GM12892 (cell line): ENCODE results near the gene AKTIP. TPM values are rescaled to one million over a fixed set of nuclear protein-coding genes. Genes with fewer than 3 reads are reported as not detected.
"Not testable (repeated sequence)": the region's sequence is repeated elsewhere in the genome, so short reads cannot be mapped to it uniquely, and the experiment has no call there.

Experiments
- DNase-seq: peaks from one replicate; pipeline ENCODE4 v3.0.0; 2011; ENCODE audit not compliant: insufficient read length
- FAIRE-seq: peaks from 2 replicates; lab custom pipeline; 2011; peaks lifted over from hg19 to GRCh38; lab: Jason Lieb, UNC
- POLR2A ChIP-seq: IDR thresholded peaks from 2 replicates; pipeline ENCODE4 v1.6.1; 2011; ENCODE audit warnings: low read depth, low read length, control low read depth
- POLR2AphosphoS5 ChIP-seq: IDR thresholded peaks from 2 replicates; pipeline ENCODE4 v1.6.1; 2011; ENCODE audit warnings: low read depth, low read length, control low read depth
- TAF1 ChIP-seq: IDR thresholded peaks from 2 replicates; pipeline ENCODE4 v1.6.1; 2011; ENCODE audit warnings: low read depth, mild to moderate bottlenecking, control low read depth, low read length, borderline replicate concordance
- polyA plus RNA-seq: library from polyadenylated mRNA; unstranded; fragments of >200 nt; gene quantifications from one replicate; pipeline ENCODE4 v1.2.1, GENCODE V29; 2012; ENCODE audit warnings: missing spikeins, inconsistent platforms; ENCODE audit not compliant: missing spikeins

Gene AKTIP
- 17.8 TPM for polyA plus RNA-seq

DNA sequence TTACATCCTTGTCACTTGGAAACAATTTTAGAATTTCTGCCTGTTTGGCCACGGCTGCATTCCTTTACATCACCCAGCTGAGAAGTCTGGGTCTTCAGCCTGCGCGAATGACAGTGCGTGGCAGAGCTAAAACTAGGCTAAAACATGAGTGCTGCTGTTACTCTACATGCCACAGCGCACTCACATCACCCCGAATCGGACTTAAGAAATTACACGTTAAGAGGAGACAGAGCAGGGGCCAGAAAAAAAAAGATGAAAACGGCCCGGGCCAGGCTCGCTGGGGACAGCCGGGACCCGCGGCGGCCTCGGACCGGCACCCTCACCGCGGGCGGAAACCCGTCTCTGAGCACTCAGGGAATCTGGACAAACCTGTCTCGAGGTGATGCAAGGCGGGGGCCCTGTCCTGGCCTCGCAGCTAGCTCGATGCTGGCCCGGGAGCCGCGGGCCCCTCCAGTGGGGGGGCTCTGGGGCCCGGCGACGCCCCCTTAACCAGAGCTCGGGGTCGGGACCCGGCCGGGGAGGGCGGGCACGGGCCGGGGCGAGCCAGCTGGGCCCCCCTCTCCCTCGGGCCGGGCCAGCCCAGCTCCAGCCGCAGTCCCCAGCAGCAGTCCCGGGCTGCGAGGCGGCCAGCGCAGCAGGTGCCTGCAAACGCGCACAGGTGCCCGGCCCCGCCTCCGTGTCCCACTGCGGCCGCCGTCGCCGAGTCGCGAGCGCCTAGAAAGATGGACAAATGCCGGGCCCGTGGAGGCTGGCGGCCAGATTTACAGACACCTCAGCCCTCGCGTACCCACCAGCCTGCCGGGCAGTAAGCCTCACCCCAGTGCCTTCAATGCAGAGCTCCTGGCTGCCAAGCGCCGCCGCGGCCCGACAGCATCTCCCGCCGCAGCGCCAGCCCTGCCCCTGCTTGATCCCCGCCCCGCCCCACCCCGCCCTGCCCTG lies at the start of gene AKTIP:
AKTIP (minus strand) TSS at position 879 of the 939 bp plus-strand sequence. CDS start 2,950 bp downstream, outside the sequence.
- DNase-seq (no peak), FAIRE-seq (no peak)
- no peak for TF ChIP-seq TAF1
- no peak for TF ChIP-seq POLR2A
- no peak for TF ChIP-seq POLR2AphosphoS5

DNA sequence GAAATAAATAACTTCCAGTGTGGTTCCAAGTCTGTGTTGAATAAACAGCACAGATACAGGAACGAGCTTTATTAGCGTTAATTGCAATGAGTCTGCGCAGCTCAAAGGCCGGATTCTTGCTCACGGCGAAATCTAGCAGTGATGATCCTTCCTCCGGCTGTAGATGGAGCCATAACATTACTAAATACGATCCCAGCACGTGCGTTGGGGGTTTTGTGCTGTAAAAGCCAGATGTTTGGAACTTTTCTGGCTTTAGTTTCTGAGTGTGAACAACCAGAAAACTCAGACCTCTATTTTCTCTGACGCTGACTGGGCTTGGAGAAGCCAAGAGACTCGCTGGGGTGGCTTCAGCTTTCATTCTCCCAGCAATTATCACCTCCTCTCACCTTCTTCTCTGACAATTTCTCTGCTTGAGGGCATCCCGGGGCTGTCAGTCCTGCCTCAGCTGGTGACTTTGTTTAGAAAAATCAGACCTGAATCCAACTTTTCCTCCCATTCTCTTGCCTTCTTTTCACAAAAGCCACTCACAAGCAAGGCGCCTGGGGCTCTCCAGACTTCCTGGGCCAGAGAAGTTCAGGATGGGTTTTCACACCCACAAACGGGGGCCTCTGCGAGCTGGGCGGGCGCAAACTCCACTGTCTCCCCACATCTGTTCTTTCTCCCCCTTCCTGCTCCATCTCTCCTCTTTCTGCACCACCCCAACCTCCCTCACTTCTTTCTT lies 47.1 kb upstream of the AKTIP start:
- DNase-seq, result peak; percentile 42
- FAIRE-seq, result peak; percentile 96
- TF ChIP-seq POLR2A (no peak), TAF1 (no peak), POLR2AphosphoS5 (no peak)

DNA sequence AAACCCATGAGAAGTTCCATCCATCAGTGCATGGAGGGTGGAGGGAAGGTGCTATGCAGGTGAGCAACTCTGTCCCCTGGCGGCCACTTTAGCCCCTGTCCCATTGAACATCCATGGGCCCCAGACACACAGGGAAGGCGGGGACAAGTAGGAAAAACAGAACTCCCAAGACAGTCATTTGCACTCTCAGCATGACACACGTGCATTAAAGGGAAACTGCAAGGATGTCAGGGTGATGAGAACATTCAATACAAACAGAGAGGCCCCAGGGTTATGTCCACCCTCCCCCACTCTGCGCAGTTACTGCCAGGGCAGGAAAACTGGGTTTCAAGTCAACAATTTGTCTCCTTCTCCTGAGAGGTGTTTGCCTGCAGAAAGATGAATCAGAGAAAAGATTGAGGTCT lies 44.0 kb upstream of the AKTIP start:
- peak; percentile 44 for FAIRE-seq
- no peak for DNase-seq
- TF ChIP-seq POLR2AphosphoS5 (no peak), TAF1 (no peak), POLR2A (no peak)

DNA sequence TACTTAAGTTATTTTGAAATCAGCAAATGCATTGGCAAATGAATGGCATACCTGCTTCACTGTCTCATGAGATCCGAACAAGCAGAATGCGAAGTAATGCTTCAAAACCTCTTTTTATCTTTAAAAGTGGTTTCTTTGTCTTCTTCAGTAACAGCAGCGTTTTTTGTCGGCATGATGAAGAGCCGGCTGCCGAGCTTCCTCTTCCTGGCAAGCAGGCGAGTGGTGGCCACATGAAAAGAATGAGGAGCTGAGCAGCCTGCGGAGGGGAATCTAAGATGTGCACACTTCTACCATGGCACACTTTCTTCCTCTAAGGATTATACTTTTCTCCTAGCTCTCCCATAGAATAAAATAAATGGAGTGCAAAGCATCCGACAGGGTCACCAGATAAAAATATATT lies 42.4 kb upstream of the AKTIP start:
- FAIRE-seq, result no peak
- no peak for DNase-seq
- TF ChIP-seq TAF1 (no peak), POLR2A (no peak), POLR2AphosphoS5 (no peak)

DNA sequence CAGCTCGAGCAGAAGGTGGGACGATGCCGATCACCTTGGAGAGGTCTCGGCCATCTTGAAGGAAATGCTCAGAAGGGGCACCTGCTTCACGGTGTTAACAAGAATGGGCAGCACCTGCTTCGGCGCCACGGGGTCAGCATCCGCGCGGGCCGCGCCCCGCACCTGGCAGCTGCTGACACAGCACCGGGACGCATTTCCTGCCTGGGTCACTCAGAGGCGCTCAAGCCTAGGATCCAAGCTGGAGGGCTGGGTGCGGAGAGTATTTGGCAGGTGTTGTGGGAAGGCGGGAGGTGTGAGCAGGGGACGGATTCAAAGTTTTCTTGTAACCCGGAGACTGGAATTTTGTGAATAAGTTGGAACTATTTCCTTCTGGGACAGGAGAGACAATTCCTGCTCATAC lies 39.3 kb upstream of the AKTIP start:
- TF ChIP-seq POLR2A (no peak), POLR2AphosphoS5 (no peak), TAF1 (no peak)
- no peak for DNase-seq
- FAIRE-seq, result no peak

DNA sequence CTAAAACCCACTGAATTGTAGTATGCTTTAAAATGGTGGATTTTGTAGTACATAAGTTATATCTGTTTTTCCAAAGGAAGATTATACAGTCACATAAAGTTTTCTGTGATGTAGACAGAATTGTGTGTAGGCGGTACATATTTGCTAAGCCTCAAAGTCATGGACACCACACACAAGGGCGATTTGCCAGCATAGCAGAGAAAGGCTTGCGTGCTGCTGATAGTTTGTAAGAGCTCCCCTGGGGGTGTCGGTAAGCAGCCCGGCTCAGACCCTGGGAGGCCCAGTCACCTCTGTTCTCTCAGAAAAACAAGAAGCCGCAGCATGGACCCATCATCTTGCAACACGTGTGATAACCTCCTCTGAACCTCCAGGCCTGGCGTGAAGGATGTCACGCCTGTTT lies 38.3 kb upstream of the AKTIP start:
- DNase-seq (no peak), FAIRE-seq (no peak)
- TF ChIP-seq TAF1 (no peak), POLR2A (no peak), POLR2AphosphoS5 (no peak)

DNA sequence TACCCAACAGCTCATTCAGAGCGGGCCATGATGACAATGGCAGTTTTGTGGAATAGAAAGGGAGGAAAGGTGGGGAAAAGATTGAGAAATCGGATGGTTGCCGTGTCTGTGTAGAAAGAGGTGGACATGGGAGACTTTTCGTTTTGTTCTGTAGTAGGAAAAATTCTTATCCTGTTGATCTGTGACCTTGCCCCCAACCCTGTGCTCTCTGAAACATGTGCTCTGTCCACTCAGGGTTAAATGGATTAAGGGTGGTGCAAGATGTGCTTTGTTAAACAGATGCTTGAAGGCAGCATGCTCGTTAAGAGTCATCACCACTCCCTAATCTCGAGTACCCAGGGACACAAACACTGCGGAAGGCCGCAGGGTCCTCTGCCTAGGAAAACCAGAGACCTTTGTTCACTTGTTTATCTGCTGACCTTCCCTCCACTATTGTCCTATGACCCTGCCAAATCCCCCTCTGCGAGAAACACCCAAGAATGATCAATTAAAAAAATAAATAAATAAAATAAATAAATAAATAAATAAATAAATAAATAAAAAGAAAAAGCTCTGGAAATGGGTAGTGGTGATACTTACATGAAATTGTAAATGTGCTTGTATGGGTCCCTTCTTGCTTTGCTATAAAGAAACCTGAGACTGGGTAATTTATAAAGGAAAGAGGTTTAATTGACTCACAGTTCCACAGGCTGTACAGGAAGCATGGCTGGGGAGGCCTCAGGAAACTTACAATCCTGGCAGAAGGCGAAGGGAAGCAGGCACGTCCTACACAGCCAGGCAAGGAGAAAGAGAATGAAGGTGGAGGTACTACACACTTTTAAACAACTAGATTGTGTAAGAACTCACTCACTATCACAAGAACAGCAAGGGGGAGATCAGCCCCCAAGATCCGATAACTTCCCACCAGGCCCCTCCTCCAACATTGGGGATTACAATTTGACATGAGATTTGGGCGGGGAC lies 37.0 kb upstream of the AKTIP start:
- DNase-seq, FAIRE-seq: not testable (repeated sequence)

DNA sequence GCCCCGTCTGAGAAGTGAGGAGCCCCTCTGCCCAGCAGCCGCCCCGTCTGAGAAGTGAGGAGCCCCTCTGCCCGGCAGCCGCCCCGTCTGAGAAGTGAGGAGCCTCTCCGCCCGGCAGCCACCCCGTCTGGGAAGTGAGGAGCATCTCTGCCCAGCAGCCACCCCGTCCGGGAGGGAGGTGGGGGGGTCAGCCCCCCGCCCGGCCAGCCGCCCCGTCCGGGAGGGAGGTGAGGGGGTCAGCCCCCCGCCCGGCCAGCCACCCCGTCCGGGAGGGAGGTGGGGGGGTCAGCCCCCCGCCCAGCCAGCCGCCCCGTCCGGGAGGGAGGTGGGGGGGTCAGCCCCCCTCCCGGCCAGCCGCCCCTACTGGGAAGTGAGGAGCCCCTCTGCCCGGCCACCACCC lies 36.3 kb upstream of the AKTIP start:
- DNase-seq, FAIRE-seq: not testable (repeated sequence)

DNA sequence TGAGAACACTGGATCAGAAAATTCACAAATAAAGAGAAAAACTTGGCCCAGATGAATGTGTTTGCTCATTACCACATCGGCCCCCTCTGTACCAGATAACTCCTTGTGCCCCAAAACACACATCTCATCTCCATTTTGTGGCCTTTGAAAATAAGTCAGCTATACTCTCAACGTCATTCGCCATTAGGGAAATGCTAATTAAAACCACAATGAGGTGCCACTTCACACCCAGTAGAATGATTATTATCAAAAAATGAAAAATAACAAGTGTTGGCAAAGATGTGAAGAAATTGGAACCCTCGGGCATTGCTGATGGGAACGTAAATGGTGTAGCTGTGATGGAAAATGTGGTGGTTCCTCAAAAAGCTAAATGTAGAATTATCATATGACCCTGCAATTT lies 34.6 kb upstream of the AKTIP start:
- TF ChIP-seq TAF1, result no peak
- no peak for TF ChIP-seq POLR2A
- no peak for TF ChIP-seq POLR2AphosphoS5
- FAIRE-seq (no peak), DNase-seq (no peak)

DNA sequence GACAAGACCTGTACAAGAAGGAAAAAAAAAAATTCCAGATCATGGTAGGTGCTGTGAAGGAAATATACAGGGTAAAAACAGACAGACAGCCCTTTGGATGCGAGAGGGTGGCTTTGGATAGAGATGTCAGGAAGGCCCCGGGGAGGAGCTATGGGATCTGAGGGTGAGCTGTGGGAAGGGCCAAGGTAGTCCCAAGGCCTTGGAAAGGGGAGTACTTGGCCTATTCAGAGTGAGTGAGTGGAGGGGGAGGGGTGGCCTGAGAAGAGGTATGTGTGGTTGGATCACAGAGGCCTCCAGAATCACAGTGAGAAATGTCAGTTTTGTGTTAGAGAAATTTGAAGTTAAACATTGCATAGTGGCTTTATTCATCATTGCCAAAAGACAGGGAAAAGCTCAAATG lies 31.2 kb upstream of the AKTIP start:
- DNase-seq, result no peak

DNA sequence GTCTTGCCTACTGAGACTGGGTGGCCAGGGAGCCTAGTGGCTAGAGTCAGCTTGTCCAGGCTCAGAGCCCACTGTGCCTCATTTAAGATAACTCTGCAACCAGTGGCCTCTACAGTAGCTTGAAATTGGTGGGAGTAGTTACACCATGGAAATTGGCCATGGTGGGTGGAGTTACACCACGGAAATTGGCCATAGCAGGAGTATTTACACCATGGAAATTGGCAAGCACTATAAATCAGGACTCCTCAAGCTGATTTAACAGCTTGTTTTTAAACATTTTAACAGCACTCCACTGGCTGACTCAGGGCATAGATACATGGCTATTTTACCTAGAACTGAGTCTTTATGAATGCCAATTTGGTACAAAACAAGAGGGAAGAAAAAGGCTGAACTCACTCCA lies 27.7 kb upstream of the AKTIP start:
- FAIRE-seq, result peak; percentile 14
- no peak for TF ChIP-seq POLR2AphosphoS5
- TF ChIP-seq TAF1, result no peak
- TF ChIP-seq POLR2A, result no peak
- DNase-seq, result no peak

More for the DNA sequence above, 31.2 kb upstream of the AKTIP start:
- TF ChIP-seq POLR2A (no peak), TAF1 (no peak), POLR2AphosphoS5 (no peak)
- FAIRE-seq, result no peak
